Right atrium auricular region (tissue), 2 donors: ENCODE measurements around the gene ZSWIM5. TPM values are rescaled to one million over a fixed set of nuclear protein-coding genes. Genes with fewer than 3 reads are reported as not detected.
"Not testable (repeated sequence)": the region's sequence is repeated elsewhere in the genome, so short reads cannot be mapped to it uniquely, and the experiment has no call there.

Source experiments
- DNase-seq: peaks from one replicate; pipeline ENCODE4 v3.0.0-alpha.2; 2019; ENCODE audit warnings: low spot score
- H3K27ac ChIP-seq, 2 donors: fragments of 200-600 bp; sonication (generic); 1 replicate in 1 of 2; 2 replicates in 1 of 2; pipeline ENCODE4 v1.5.1; 2016 to 2019
- H3K27me3 ChIP-seq, 2 donors: fragments of 200-600 bp; sonication (generic); one replicate each; pipeline versions ENCODE4 v1.5.1 to v1.6.0; 2017 to 2019
- H3K36me3 ChIP-seq: fragments of 200-600 bp; sonication (generic); one replicate; pipeline ENCODE4 v1.5.1; 2016
- H3K4me1 ChIP-seq, 2 donors: fragments of 200-600 bp; sonication (generic); one replicate each; pipeline versions ENCODE4 v1.5.1 to v1.6.0; 2017 to 2019
- H3K4me3 ChIP-seq, 2 donors: fragments of 200-600 bp; sonication (generic); 1 replicate in 1 of 2; 2 replicates in 1 of 2; pipeline ENCODE4 v1.5.1; 2017 to 2019; ENCODE audit warnings: mild to moderate bottlenecking in 1 of 2, moderate library complexity in 1 of 2
- H3K9me3 ChIP-seq, 2 donors: fragments of 200-600 bp; sonication (generic); one replicate each; pipeline ENCODE4 v1.5.1; 2019
- CTCF ChIP-seq, 2 donors: fragments of 200-600 bp; sonication (generic); IDR thresholded peaks; one replicate each; pipeline ENCODE4 v1.5.1; 2019; ENCODE audit warnings: antibody characterized with exemption in 2 of 2
- total RNA-seq, 2 donors: library from RNA; depleted of rRNA; stranded (reverse); fragments of >200 nt; gene quantifications; one replicate each; pipeline ENCODE4 v1.1.0, GENCODE V29; 2016

The ZSWIM5 gene
- 1 to 10 TPM; 1.2 to 1.7 TPM for total RNA-seq

GRCh38 chr1:45205910-45206721, at the start of gene ZSWIM5:
TSS of gene ZSWIM5 (minus strand) at chr1:45206605. CDS start at chr1:45206350, 255 bp downstream.
- Histone ChIP-seq H3K36me3 (no peaks in the 10 kb centered on the region), H3K9me3 (no peaks in the 10 kb centered on the region), H3K4me3 (peak within 1 kb of the TSS; percentile 69 to 90), H3K27me3 (no peaks in the 10 kb centered on the region), H3K27ac (peak within 1 kb of the TSS; percentile 82 to 88), H3K4me1 (peaks cover 0 to 10% of the 10 kb centered on the region in 2 donors)
- TF ChIP-seq CTCF (IDR thresholded peaks at IDR 0.05) = no peak
- no peak for DNase-seq

DNA sequence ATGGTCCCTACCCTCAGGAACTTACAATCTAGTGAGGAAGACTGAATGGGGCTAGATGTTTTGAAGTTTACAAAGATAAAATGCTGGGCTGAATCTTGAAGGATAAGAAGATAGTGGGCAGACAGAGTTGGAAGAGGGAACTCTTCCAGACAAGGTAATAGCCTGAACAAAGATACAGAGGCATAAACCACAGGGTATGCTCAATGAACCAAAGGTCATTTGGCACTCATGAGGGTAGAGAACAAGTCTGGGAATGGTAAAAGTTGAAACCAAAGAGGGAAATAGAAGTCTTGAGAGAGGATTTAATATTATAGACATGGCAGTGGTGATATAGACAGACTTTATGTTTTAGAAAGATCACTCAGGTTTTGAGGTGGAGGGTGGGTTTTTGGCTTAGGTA, 48.1 kb upstream of the ZSWIM5 start:
- no peaks in the 10 kb centered on the region for H3K4me1 ChIP-seq
- DNase-seq = no peak

GRCh38 chr1:45250544-45250943, 44.1 kb upstream of the ZSWIM5 start:
- H3K36me3 ChIP-seq = no peaks in the 10 kb centered on the region
- no peak for DNase-seq
- no peaks in the 10 kb centered on the region for H3K27me3 ChIP-seq
- H3K4me1 ChIP-seq = no peaks in the 10 kb centered on the region
- H3K27ac ChIP-seq = no peak overlapping the region
- no peak for TF ChIP-seq CTCF (IDR thresholded peaks at IDR 0.05)
- H3K4me3 ChIP-seq = no peak overlapping the region
- no peaks in the 10 kb centered on the region for H3K9me3 ChIP-seq

More for the DNA sequence above, 48.1 kb upstream of the ZSWIM5 start:
- no peak overlapping the region for H3K27ac ChIP-seq
- peaks cover 7 to 19% of the 10 kb centered on the region in 2 donors for H3K9me3 ChIP-seq
- H3K4me3 ChIP-seq = no peak overlapping the region
- no peak for TF ChIP-seq CTCF (IDR thresholded peaks at IDR 0.05)
- no peaks in the 10 kb centered on the region for H3K27me3 ChIP-seq
- H3K36me3 ChIP-seq = no peaks in the 10 kb centered on the region

DNA sequence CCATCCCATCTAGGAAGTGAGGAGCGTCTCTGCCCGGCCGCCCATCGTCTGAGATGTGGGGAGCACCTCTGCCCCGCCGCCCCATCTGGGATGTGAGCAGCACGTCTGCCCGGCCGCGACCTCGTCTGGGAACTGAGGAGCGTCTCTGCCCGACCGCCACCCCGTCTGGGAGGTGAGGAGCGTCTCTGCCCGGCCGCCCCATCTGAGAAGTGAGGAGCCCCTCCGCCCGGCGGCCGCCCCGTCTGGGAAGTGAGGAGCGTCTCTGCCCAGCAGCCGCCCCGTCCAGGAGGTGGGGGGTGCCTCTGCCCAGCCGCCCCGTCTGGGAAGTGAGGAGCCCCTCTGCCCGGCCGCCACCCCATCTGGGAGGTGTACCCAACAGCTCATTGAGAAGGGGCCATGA, 41.6 kb upstream of the ZSWIM5 start:
- not testable (repeated sequence) for H3K36me3 ChIP-seq, H3K4me1 ChIP-seq, H3K27ac ChIP-seq, H3K27me3 ChIP-seq, H3K9me3 ChIP-seq, DNase-seq, H3K4me3 ChIP-seq

DNA sequence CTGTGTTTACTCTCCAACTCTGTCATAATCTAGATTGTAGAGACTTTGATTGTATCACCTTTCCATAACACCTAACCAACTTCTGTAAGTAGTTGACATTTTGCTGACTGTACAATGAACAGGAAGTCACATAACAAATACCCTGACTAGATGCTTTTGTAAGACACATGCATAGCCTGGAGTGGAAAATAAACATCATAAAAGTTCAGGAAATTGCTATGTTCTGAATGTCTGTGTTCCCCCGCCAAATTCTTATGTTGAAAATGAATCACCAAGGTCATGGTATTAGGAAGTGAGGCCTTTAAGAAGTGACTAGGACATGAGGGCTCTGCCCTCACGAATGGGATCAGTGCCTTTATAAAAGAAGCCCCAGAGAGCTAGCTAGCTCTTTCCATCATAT, 40.4 kb upstream of the ZSWIM5 start:
- DNase-seq = no peak
- Histone ChIP-seq H3K4me1 (no peaks in the 10 kb centered on the region), H3K27me3 (no peaks in the 10 kb centered on the region), H3K9me3 (peaks cover 0 to 6% of the 10 kb centered on the region in 2 donors), H3K4me3 (no peak overlapping the region), H3K27ac (no peak overlapping the region), H3K36me3 (no peaks in the 10 kb centered on the region)
- TF ChIP-seq CTCF (IDR thresholded peaks at IDR 0.05) = no peak

DNA sequence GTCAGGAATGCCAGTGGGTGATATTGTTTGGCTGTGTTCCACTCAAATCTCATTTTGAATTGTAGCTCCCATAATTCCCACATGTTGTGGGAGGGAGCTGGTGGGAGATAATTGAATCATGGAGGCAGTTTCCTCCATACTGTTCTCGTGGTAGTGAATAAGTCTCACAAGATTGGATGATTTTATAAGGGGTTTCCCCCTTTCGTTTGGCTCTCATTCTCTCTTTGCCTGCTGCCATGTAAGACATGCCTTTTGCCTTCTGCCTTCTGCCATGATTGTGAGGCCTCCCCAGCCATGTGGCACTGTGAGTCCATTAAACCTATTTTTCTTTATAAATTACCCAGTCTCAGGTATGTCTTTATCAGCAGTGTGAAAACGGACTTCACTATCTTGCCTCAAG, 40.0 kb upstream of the ZSWIM5 start:
- not testable (repeated sequence) for H3K4me3 ChIP-seq

DNA sequence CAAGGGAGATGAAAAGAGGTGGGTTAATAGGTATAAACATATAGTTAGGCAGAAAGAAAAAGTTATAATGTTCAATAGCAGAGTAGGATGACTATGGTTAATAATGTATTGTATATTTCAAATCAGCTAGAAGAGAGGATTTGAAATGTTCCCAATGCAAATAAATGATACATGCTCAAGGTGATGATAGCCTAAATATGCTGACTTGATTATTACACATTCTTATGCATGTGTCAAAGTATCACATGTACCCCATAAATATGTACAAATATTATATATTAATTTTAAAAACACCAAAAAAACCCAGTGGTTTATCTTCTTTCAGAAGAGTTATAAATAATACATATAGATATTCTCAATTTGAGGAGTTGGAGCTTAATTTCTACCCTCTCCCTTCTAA, 38.3 kb upstream of the ZSWIM5 start:
- peaks cover 0 to 6% of the 10 kb centered on the region in 2 donors for H3K9me3 ChIP-seq
- no peaks in the 10 kb centered on the region for H3K36me3 ChIP-seq
- TF ChIP-seq CTCF (IDR thresholded peaks at IDR 0.05) = no peak
- no peaks in the 10 kb centered on the region for H3K27me3 ChIP-seq
- no peak overlapping the region for H3K27ac ChIP-seq
- H3K4me1 ChIP-seq = no peaks in the 10 kb centered on the region
- DNase-seq = no peak
- no peak overlapping the region for H3K4me3 ChIP-seq

More for the DNA sequence above, 40.0 kb upstream of the ZSWIM5 start:
- not testable (repeated sequence) for H3K36me3 ChIP-seq, H3K9me3 ChIP-seq, H3K27me3 ChIP-seq, H3K27ac ChIP-seq, DNase-seq, H3K4me1 ChIP-seq
